C1 segment of cervical spinal cord (tissue), 14 donors: ENCODE measurements around the gene AKR1C3.
"Not testable (repeated sequence)": the region's sequence is repeated elsewhere in the genome, so short reads cannot be mapped to it uniquely, and the experiment has no call there.

Source experiments
- DNase-seq, 14 donors: peaks; one replicate each; lab custom pipeline; 2025; lab: John Stamatoyannopoulos, UW

AKR1C3 gene

DNA sequence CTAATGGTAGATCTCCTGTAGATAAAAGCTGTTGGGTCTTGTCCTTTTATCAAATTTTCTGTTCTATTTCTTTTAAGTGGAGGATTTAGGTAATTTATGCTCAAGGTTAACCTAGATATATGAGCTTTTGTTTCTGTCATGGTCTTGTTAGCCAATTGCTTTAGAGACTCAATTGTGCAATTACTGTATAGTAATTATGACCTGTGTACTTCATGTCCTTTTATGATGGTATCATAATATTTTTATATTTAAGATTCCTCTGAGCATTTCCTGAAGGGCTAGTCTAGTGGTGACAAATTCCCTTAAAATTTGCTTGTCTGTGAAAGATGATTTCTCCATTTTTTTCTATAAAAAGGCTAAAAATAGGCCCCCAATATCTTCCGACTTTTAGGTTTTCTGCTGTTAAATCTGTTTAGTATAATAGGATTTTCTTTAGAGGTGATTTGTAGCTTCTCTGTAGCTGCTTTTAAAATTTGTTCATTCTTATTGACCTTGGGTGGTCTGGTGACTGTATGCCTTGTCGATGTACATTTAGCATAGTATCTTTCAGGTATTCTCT lies 5.4 kb upstream of the AKR1C3 start:
- no peak for DNase-seq

DNA sequence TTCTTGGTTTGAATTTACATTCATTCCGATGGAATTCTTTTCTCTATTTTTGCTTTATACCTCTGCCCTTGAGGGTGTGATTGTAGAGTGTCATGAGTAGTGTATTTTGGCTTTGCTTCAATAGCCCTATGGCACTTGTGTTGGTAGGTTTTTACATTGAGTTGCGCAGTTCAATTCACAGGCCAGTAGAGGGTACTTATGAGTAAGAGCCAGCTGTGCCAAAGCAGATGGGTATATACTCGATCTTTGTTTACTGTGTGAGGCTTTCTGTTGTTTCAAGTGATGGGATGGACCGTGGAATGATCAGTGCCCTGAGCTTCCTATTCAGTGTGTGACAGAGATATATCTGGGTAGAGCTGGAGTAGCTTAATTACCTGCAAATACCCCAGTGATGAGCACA lies 4.3 kb upstream of the AKR1C3 start:
- DNase-seq, result no peak

DNA sequence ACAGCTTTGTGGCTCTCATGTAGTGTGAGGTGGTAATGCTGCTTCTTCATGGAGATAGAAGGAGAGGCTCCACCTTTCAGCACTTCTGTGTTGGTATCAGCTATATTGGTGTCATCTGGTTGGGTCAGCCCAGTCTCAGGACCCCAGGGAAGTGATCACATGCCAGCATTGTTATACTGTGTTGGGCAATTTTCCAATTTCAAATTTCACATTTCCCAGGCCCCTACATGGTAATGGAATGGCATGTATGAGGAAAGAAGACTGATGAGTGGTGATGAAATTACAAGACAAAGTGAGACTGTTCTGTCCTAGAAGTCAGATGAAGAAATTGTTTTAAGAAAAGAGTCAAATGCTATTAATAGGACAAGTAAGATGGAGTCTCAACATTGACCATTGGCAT lies 3.7 kb upstream of the AKR1C3 start:
- DNase-seq, result no peak

DNA sequence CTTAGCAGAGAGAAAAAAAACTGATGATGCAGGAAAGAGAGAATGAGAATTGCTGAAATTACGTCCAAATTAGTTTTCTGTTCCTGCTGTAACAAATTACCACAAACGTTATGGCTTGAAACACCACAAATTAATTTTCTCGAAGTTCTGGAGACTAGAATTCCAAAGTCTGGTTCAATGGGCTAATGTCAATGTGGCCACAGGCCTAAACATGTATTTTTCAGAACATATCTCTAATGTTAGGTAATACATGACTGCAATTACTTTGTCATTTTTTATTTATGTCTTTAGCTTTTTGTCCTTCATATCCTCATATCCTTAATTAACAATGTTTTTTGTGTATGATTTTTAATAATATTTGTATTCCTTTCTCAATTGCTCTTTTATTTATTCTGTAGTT lies 3.0 kb upstream of the AKR1C3 start:
- no peak for DNase-seq

DNA sequence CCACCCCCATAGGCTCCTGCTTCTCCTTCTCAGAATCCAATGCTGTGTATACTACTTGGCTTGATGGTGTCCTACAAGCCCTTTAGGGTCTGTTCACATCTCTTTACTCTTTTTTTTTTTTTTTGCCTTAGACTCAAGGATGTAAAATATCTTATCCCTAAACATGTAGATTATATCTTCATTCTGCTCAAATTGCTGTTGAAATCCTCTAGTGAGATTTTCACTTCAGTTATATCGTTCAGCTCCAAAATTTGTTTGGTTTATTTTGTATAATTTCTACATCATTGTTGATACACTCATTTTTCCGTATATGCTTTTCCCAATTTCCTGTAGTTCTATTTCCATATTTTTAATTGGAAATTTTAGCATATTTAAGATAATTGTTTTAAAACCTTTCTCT lies 1.8 kb upstream of the AKR1C3 start:
- DNase-seq, result no peak

DNA sequence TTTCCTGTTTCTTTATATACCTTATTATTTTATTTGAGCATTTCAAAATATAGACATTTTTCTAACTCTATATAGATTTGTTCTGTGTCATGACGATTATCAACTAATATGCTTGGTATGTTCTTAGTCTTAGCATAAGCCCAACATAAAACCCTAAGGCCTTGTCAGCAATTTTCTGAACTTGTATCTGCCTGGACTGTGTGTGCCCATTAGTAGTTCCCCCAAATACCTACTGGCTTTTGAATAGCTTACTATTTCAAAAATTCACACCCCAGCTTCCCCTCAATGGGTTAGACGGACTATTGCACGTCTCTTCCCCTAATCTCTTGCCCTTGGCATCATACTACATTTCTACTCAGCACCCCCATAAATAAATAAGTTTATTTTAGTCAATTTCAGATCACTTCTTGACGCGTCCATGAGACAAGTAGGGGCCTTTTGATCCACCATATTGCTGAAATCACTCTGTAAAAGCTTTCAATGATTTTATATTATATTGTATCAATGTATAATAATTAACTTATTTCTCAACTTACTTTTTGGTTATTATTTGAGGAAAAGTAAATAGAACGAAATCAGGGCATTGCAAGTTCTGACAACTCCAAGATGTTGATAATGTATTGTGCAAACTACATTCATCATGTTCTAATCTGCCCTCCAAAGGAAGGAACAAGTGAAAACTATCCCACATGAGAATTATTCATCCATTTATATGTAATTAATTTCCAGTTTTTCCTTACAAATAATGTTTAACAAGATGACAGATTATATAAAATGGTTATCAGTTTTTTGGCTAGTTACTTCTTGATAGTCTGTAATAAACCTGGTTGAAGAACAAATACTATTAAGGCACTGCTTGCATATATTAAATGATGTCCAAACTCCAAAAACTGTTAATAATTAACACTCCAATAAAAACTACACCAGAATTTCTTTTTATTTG lies 1.1 kb upstream of the AKR1C3 start:
- no peak for DNase-seq

DNA sequence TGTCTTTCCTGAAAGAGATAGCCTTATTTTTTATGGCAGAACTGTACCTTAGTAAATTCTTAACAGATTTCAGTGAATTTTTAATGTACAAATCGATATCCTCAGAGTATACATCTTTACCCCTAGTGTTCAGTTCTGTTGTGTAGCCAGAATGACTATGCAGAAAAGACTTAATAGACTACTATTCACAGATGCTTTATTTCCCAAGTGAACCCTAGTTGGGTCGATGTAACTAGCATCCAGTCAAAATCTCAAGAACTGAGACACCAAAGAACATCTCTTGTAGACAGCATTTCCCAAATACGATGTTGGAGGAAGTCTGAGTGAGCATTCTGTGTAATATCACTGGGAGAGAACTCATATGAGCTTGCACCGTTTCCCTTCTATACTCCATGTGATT lies 1.5 kb downstream of the AKR1C3 start:
- no peak for DNase-seq

DNA sequence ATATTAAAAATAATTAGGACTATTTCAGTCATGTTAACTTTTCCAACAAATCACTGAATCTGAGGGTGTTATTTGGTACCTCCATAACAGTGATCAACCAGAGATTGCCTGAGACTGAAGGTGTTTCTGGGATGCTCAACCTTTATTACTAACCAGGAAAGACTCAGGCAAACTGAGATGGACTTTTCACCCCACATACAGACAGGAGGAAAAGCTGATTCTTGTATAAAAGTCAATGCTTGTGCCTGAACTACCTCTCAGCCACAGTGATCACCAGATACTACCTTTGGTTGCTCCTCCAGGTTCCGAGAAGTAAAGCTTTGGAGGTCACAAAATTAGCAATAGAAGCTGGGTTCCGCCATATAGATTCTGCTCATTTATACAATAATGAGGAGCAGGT lies 1.9 kb downstream of the AKR1C3 start:
- DNase-seq, result no peak

DNA sequence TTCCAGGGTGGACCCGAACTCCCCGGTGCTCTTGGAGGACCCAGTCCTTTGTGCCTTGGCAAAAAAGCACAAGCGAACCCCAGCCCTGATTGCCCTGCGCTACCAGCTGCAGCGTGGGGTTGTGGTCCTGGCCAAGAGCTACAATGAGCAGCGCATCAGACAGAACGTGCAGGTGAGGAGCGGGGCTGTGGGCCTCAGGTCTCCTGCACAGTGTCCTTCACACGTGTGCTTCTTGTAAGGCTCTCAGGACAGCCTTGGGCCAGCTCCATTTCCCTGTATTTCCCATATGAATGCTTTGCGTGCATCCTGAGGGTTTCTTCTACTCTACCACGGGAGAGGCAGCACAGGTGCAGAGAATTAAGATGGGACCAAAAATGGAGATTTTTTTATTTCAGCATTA lies 8.3 kb downstream of the AKR1C3 start:
- DNase-seq, result not testable (repeated sequence)

DNA sequence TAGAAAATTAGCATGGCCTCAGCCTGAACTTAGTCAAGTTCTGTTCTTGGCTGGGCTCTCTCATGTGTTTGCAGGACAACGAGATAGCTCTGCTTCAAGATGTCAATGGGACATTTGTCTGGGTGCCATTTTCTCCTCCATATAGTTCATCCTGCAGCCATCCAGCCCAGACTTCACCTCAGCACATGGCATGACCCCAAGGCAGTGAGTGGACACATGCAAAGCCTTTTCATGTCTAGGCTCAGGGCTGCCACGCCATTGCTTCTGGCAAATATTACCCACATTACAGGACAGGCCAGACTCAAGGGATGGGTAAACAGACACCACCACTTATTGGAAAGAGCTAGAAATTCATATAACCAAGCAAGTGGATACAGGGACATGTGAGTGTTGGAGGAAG lies 9.3 kb downstream of the AKR1C3 start:
- no peak for DNase-seq

DNA sequence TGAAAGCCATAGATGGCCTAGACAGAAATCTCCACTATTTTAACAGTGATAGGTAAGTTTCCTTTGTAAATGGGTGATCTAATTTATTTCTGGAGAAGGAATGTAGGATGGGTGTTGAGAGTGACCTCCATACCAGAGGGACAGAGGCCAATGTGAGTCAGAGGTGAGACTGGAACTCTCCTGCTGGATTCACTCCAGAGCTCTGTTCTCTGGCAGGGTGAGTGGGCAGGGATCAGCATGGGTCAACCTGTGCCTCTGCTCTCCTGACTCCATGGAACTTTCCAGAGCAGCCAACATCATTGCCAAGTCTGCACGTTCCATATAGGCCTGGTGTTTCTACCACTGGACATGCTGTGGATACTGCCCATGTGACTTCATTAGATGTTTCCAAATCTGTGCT lies 11.4 kb downstream of the AKR1C3 start:
- no peak for DNase-seq

DNA sequence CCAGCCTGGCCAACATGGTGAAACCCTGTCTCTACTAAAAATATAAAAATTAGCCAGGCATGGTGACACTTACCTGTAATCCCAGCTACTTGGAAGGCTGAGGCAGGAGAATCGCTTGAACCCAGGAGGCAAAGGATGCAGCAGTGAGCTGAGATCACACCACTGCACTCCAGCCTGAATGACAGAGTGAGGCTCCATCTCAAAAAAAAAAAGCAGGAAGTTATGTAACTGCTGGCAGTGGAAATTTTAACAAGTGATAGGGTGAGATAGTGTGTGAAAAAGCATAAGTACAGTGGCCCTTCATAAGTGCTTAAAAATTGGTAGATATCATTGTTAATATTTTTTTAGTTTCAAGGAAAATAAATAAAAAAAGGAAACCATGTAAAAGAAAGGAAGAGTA lies 12.3 kb downstream of the AKR1C3 start:
- no peak for DNase-seq

DNA sequence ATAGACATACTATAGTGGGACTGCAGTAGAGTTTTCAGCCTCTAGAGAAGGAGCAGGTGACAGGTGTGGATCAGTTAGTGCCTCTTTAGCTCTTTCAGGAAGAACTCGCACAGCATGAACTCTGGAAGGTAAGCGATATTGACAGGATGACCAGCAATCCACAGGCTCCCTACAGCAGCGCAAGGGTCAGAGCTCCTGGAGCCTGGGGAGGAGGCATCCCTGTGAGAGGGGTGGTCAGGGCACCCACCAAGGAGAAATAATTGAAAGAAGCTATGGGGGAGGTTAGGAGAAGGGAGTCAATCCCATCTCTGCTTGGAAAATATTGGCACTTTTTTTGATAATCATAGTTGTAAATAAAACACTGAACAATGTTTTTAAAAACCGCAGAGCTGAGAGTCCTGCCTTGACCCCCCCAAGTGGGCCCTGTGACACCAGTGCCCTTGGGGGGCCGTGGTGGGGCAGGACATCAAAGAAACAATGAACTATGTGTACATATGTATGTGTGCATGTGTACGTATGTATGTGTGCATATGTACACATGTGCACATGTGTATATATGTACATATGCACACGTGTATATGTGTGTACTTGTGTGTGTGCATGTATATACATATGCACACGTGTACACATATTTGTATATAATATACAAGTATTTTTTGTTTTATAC lies 13.8 kb downstream of the AKR1C3 start:
- DNase-seq, result no peak

DNA sequence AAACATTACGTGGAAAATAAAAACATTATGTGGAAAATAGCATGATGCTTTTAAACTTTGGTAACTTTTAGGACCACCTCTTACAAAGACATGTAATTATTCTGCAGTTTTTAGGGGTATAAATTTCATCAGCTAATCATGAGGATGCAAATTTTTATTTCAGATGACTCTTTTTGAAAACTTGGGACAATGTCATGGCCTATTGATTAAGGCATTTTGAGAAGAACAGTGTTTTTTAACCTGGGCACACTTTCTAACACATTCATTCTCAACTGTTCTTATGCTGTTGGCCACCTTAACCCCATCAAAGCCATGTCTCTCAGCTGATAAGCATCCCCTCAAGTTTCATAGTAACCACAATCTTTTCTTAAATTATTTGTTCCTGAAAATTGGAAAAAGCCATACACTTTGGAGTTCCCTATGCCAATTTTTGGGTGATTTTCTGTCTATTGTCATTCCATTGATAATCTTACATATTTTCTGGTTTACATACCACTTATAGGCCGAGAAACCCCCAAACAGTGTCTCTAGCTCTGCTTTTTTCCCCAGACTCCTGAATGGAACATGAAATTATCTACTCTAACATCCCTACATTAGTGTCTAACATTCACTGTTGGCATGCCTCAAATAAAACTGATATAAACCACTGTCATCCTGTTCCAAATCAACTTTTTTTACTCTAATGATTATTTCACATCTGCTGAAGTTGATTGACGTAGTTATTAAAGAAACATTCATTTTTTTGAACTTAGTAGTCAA lies 14.6 kb downstream of the AKR1C3 start:
- DNase-seq, result no peak

DNA sequence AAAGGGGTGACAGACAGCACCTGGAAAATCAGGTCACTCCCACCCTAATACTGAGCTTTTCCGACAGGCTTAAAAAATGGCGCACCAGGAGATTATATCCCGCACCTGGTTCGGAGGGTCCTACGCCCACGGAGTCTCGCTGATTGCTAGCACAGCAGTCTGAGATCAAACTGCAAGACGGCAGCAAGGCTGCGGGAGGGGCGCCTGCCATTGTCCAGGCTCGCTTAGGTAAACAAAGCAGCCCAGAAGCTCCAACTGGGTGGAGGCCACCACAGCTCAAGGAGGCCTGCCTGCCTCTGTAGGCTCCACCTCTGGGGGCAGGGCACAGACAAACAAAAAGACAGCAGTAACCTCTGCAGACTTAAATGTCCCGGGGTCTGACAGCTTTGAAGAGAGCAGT lies 15.6 kb downstream of the AKR1C3 start:
- DNase-seq, result not testable (repeated sequence)

DNA sequence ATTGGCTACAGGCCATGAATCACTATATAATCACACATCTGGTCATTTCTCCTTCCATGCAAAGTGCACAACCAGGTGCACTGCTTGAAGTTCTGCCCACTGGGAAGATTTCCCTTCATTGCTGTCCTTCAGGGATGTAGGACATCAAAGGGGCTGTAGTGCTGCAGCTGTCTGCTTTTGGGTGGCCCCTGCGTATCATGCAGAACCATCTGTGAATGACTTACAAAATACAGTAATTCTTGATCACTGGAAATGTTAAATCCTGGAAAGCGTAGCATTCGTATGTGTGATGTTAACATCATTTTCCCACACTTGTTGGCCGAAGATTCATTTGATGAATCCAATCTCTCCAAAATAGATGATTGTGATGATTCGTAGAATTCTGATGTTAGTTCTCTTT lies 22.4 kb downstream of the AKR1C3 start:
- no peak for DNase-seq

DNA sequence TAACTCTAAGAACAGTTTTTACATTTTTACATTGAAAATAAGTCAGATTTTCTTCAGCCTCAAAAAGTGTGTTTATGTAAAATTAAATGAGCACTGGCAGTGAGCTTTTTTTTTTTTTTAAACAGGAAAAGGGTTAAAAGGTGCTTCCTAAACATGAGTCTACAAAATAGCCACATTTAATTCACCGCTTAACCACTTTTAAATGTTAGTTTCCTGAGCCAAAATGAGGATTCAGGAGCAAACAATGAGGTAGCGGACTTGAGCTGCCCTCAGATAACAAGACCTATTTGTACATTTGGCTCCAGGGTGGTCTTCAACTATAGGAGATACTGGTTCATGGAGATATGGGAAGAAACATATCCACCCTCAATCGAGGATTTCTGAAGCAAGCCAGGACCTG lies 22.8 kb downstream of the AKR1C3 start:
- no peak for DNase-seq

DNA sequence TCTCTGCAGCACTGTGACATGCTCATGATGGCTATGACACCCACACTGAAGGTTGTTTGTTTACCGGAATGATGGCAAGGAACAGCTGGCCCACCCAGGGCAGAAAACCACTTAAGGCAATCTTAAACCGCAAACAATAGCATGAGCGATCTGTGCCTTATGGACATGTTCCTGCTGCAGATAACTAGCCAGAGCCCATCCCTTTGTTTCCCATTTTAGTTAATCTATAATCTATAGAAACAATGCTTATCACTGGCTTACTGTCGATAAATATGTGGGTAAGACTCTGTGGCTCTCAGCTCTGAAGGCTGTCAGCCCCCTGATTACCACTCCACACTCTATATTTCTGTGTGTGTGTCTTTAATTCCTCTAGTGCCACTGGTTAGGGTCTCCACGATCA lies 25.8 kb downstream of the AKR1C3 start:
- not testable (repeated sequence) for DNase-seq

DNA sequence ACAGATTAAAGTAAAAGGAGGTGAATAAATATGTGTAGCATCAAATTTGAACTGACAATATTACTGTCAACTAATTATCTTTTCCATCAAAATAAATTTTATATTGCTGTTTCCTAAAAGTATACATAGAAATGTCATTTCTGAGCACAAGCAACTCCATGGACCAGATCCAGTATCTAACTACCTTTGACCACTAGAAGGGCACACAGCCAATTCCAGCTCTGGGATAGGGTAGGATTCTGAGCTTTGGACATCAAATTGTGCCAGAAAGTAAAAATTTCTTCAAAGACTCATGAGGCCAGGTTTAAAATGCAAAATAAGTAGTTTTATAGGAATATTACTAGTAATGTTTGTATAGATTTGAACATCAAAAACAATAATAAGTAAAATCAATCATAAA lies 29.7 kb downstream of the AKR1C3 start:
- no peak for DNase-seq

DNA sequence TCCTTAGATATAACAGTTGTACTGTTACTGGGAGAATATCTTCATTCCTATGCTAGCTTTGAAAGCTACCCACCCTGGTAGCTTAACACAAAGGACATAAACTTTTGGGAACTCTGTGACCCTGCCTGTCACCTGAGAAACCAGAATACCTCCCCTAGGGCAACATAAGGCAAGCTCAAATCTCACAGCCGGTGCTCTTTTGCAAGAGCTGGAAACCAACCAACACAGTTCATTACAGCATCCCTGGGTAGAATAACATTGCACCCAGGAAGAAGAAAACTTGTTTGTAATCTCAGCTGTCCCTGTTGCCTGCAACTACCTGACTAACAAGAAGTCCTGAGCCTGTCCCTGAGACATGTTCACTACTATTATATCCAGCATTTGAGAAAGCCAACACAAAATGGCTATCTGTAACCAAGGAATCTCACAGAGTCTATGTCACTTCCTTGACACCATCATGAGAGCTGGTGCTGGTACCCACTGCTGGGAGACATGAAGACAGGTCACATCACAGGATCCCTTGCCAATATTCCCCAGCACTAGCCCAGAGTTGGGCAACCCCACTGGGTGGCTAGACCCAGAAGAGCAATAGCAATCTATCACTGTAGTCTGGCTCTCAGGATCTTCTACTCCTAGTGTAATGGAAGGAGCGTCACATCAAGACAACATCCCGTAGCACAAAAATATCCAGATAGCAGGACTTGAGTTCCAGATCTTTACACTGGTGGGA lies 31.3 kb downstream of the AKR1C3 start:
- DNase-seq, result no peak

DNA sequence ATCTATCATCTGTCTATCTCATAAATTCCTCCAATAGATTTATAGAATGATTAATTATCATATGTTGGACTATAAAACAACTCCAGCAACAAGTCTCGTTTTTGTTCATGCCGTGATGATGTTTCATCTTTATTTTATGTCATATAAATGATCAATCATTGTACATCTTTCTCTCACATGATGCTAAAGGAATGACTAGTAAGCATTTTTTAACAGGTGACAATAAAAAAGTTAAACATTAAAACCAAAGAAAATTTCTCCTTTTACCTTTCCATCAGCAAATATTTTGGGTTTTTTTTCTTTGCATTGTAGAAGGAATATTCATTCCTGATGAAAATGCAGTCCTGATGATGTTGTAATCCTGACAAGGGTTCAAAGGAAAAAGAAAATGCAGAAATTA lies 41.4 kb downstream of the AKR1C3 start:
- no peak for DNase-seq
